ENCODE measurements around the gene LTA4H. TPM values are rescaled to one million over a fixed set of nuclear protein-coding genes. Genes with fewer than 3 reads are reported as not detected.
A peak's percentile ranks its signal among the peaks of the same experiment; 100 is the strongest.

The LTA4H gene
- total and polyA plus RNA-seq, 2 experiments from 2014 or later, result 46.2 to 62.9 TPM

DNA sequence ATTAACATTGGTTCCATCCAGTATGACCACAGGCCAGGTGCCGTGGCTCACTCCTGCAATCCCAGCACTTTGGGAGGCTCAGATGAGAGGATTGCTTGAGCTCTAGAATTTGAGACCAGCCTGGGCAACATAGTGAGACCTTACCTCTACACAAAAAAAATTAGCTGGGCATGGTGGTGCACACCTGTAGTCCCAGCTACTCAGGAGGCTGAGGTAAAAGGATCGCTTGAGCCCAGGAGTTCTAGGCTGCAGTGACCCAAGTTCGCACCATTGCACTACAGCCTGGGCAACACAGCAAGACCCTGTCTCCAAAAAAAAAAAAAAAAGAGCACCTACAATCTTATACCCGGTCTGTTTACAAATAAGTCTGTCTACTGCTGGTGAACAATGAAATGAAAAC lies 9.9 kb downstream of the LTA4H start:
- Histone ChIP-seq H3K27ac (no peak overlapping the region), H3K9ac (no peak overlapping the region), H2AFZ (no peak overlapping the region), H3K79me2 (ENCODE audit: insufficient read depth) (peaks cover 8% of the 10 kb centered on the region), H4K20me1 (ENCODE audit: insufficient read depth) (no peaks in the 10 kb centered on the region), H3K36me3 (ENCODE audit: low read depth) (peaks cover 46% of the 10 kb centered on the region), H3K4me2 (ENCODE audit: unreplicated experiment) (no peak overlapping the region), H3K4me1 (ENCODE audit: insufficient read depth) (no peaks in the 10 kb centered on the region), H3K27me3 (replicated peaks; ENCODE audit: insufficient read depth) (no peaks in the 10 kb centered on the region), H3K9me3 (ENCODE audit: low read depth) (no peaks in the 10 kb centered on the region), H3F3A (ENCODE audit: insufficient read depth) (no peaks in the 10 kb centered on the region), H3K9me2 (ENCODE audit: insufficient read depth) (no peaks in the 10 kb centered on the region), H3K4me3 (no peak overlapping the region)
- in situ Hi-C loops (cut with MboI), result no loop called here
- DNase-seq, result no peak
- 97 to 100% methylated on average over 4 of the region's 4 CpGs for WGBS, 2 experiments (ENCODE audit: low coverage in 1 of 2, low lambda C conversion rate in 2 of 2, missing lambda C conversion rate in 2 of 2)
- no peak for TF ChIP-seq EZH2 (IDR thresholded peaks at IDR 0.05; ENCODE audit: insufficient read depth, poor library complexity, severe bottlenecking)
- TF ChIP-seq EZH2phosphoT487 (IDR thresholded peaks at IDR 0.05; ENCODE audit: insufficient read depth, low read depth), result no peak

DNA sequence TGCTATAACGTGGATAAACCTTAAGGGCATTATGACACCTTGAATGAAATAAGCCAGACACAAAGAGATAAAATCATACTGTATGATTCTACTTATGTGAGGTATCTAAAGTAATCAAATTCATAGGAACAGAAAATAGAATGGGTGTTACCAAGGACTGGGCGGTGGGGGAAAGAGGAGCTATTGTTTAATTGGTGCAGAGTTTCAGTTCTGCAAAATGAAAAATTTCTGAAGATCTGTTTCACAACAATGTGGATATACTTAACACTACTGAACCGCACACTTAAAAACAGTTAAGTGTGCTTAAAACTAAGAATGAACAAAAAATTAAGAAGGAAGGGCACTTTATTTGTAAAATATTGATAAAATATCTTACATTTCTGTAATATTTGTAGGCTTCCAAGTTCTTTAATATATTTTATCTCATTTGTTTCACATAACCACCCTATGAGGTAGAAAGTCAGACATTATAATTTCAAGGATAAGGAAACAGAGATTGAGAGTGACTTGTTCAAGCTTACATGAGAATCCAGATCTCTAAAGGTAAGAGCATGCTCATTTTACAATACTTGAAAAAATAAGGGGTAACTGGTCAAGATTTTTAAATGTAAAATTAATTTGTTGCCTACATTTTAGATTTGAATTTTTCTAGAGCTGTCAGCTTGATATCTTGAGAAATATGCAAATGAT lies 14.9 kb downstream of the LTA4H start:
- in situ Hi-C loops (cut with MboI), result no loop called here
- H2AFZ ChIP-seq, result no peak overlapping the region
- H3F3A ChIP-seq (ENCODE audit: insufficient read depth), result no peaks in the 10 kb centered on the region
- H3K9me2 ChIP-seq (ENCODE audit: insufficient read depth), result no peaks in the 10 kb centered on the region
- no peaks in the 10 kb centered on the region for H3K9me3 ChIP-seq (ENCODE audit: low read depth)
- no peak overlapping the region for H3K4me3 ChIP-seq
- no peak overlapping the region for H3K9ac ChIP-seq
- H3K36me3 ChIP-seq (ENCODE audit: low read depth), result peaks cover 49% of the 10 kb centered on the region
- TF ChIP-seq EZH2 (IDR thresholded peaks at IDR 0.05; ENCODE audit: insufficient read depth, poor library complexity, severe bottlenecking) (no peak), EZH2phosphoT487 (IDR thresholded peaks at IDR 0.05; ENCODE audit: insufficient read depth, low read depth) (no peak)
- H4K20me1 ChIP-seq (ENCODE audit: insufficient read depth), result no peaks in the 10 kb centered on the region
- H3K79me2 ChIP-seq (ENCODE audit: insufficient read depth), result no peaks in the 10 kb centered on the region
- no peak overlapping the region for H3K4me2 ChIP-seq (ENCODE audit: unreplicated experiment)
- 86 to 90% methylated on average over 3 of the region's 3 CpGs for WGBS, 2 experiments (ENCODE audit: low coverage in 1 of 2, low lambda C conversion rate in 2 of 2, missing lambda C conversion rate in 2 of 2)
- DNase-seq, result no peak
- H3K27ac ChIP-seq, result no peak overlapping the region
- no peaks in the 10 kb centered on the region for H3K4me1 ChIP-seq (ENCODE audit: insufficient read depth)
- H3K27me3 ChIP-seq (replicated peaks; ENCODE audit: insufficient read depth), result no peaks in the 10 kb centered on the region

DNA sequence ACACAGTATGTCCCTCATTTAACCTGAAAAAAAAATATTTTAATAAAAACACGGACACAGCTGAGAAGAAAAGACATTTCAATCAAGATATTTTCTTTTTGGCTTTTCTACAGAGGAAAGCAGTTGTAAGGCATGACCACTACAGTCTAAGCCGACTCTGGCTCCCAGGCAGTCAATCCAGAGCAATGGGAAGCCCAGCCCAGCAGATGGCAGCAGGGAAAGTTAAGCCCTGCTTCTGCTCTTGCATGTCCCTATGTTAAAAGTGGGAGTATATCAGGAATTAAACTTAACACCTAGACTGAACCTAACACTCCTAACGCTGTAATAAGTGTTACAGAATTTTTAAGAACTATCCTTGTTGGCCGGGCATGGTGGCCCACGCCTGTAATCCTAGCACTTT lies 19.7 kb downstream of the LTA4H start:
- peaks cover 55% of the 10 kb centered on the region for H3K36me3 ChIP-seq (ENCODE audit: low read depth)
- no peaks in the 10 kb centered on the region for H3K79me2 ChIP-seq (ENCODE audit: insufficient read depth)
- no peak overlapping the region for H3K4me3 ChIP-seq
- H3K27me3 ChIP-seq (replicated peaks; ENCODE audit: insufficient read depth), result no peaks in the 10 kb centered on the region
- in situ Hi-C loops (cut with MboI), result no loop called here
- no peaks in the 10 kb centered on the region for H3F3A ChIP-seq (ENCODE audit: insufficient read depth)
- 85 to 89% methylated on average over 5 of the region's 5 CpGs for WGBS, 2 experiments (ENCODE audit: low coverage in 1 of 2, low lambda C conversion rate in 2 of 2, missing lambda C conversion rate in 2 of 2)
- H3K4me1 ChIP-seq (ENCODE audit: insufficient read depth), result no peaks in the 10 kb centered on the region
- no peaks in the 10 kb centered on the region for H3K9me2 ChIP-seq (ENCODE audit: insufficient read depth)
- no peaks in the 10 kb centered on the region for H3K9me3 ChIP-seq (ENCODE audit: low read depth)
- H3K9ac ChIP-seq, result no peak overlapping the region
- no peak overlapping the region for H2AFZ ChIP-seq
- H4K20me1 ChIP-seq (ENCODE audit: insufficient read depth), result no peaks in the 10 kb centered on the region
- DNase-seq, result peak; percentile 49
- no peak overlapping the region for H3K4me2 ChIP-seq (ENCODE audit: unreplicated experiment)
- TF ChIP-seq EZH2 (IDR thresholded peaks at IDR 0.05; ENCODE audit: insufficient read depth, poor library complexity, severe bottlenecking) (no peak), EZH2phosphoT487 (IDR thresholded peaks at IDR 0.05; ENCODE audit: insufficient read depth, low read depth) (no peak)
- H3K27ac ChIP-seq, result no peak overlapping the region

DNA sequence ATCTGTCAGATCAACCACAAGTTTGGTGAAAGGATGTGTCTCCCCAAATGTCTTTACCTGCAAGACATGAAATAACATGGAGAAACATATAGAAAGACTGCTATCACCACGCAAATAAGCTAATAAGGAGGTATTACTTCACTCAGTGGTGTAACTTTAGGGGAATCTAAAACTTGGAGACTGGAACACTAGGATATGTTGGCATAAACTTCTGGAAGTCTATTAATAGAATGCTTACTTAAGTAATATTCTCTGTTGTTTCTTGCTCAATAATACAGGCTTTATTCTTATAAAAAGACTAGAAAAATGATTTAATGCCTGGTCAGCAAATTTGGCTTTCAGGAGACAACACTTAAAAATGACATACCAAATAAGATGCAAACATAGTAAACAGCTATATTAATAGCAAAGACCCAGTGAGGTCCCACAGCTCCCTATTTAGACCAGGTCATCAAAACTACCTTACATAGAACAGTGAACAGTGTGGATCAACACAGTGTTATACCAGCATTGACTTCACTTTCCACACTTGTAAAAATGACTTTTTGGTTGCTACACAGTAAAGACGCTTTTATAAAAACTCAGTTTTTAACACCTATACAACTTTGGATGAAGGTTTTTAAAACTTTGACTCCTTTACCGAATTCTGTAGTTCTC lies 20.3 kb downstream of the LTA4H start:
- Histone ChIP-seq H3F3A (ENCODE audit: insufficient read depth) (no peaks in the 10 kb centered on the region), H3K4me1 (ENCODE audit: insufficient read depth) (no peaks in the 10 kb centered on the region), H3K4me2 (ENCODE audit: unreplicated experiment) (no peak overlapping the region), H3K9me2 (ENCODE audit: insufficient read depth) (no peaks in the 10 kb centered on the region), H3K36me3 (ENCODE audit: low read depth) (peaks cover 51% of the 10 kb centered on the region), H3K27ac (no peak overlapping the region), H3K79me2 (ENCODE audit: insufficient read depth) (no peaks in the 10 kb centered on the region), H3K9me3 (ENCODE audit: low read depth) (no peaks in the 10 kb centered on the region), H4K20me1 (ENCODE audit: insufficient read depth) (no peaks in the 10 kb centered on the region), H2AFZ (no peak overlapping the region), H3K9ac (no peak overlapping the region), H3K27me3 (replicated peaks; ENCODE audit: insufficient read depth) (no peaks in the 10 kb centered on the region), H3K4me3 (no peak overlapping the region)
- in situ Hi-C loops (cut with MboI), result no loop called here
- TF ChIP-seq EZH2phosphoT487 (IDR thresholded peaks at IDR 0.05; ENCODE audit: insufficient read depth, low read depth) (no peak), EZH2 (IDR thresholded peaks at IDR 0.05; ENCODE audit: insufficient read depth, poor library complexity, severe bottlenecking) (no peak)
- WGBS, 2 experiments (ENCODE audit: low coverage in 1 of 2, low lambda C conversion rate in 2 of 2, missing lambda C conversion rate in 2 of 2), result 88 to 97% methylated on average over 3 of the region's 3 CpGs
- DNase-seq, result no peak
